SH-SY5Y (cell line): Measurements from ENCODE around the gene CASP10.

ENCODE experiments used
- GATA2 ChIP-seq: IDR thresholded peaks from 2 replicates; pipeline ENCODE4 v1.6.1; 2011; ENCODE audit warnings: mild to moderate bottlenecking, low read depth, low read length
- GATA3 ChIP-seq: IDR thresholded peaks from 2 replicates; pipeline ENCODE4 v1.6.1; 2011; ENCODE audit warnings: low read depth, mild to moderate bottlenecking, low read length, moderate library complexity

DNA sequence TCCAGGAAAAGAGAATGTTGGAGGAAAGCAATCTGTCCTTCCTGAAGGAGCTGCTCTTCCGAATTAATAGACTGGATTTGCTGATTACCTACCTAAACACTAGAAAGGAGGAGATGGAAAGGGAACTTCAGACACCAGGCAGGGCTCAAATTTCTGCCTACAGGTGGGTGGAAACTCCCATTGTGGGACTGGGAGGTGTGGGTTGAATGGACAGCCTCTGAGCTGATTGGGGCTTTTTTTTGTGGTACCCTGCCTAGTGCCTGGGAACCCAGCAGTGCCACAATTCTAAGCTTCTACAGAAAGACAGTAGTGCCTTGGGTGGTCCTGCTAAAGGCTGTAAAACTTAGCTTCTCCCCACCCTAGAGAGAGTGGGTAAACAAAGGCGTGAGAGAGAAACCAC, 83.7 kb downstream of the CASP10 start:
- TF ChIP-seq GATA3: no peak
- no peak for TF ChIP-seq GATA2
